CD4-positive, alpha-beta T cell treated with Interleukin-4 for 1 hour (primary cell): ENCODE results near the gene OR6J1.
"Not testable (repeated sequence)": the region's sequence is repeated elsewhere in the genome, so short reads cannot be mapped to it uniquely, and the experiment has no call there.

Source experiments
- DNase-seq, 2 donors: peaks; one replicate each; pipeline ENCODE4 v3.0.0-alpha.2; 2020 to 2022

OR6J1 gene

GRCh38 chr14:22650046-22650739 lies 6.0 kb upstream of the OR6J1 start:
- no peak for DNase-seq

GRCh38 chr14:22648506-22648905 lies 4.4 kb upstream of the OR6J1 start:
- DNase-seq, result no peak

GRCh38 chr14:22646570-22647254 lies 2.6 kb upstream of the OR6J1 start:
- DNase-seq, result no peak

- no peak for DNase-seq
Observed at GRCh38 chr14:22641846-22642245, 2.3 kb downstream of the OR6J1 start.

- no peak for DNase-seq
Observed at GRCh38 chr14:22640192-22640591, 4.0 kb downstream of the OR6J1 start.

GRCh38 chr14:22635980-22636379 lies 8.2 kb downstream of the OR6J1 start:
- DNase-seq, result not testable (repeated sequence)

GRCh38 chr14:22634233-22634900 lies 9.8 kb downstream of the OR6J1 start:
- no peak for DNase-seq

- DNase-seq, result no peak
Observed at GRCh38 chr14:22630486-22630885, 13.7 kb downstream of the OR6J1 start.

GRCh38 chr14:22630066-22630465 lies 14.1 kb downstream of the OR6J1 start:
- no peak for DNase-seq

- no peak for DNase-seq
Observed at GRCh38 chr14:22629361-22629760, 14.8 kb downstream of the OR6J1 start.

GRCh38 chr14:22627506-22628263 lies 16.5 kb downstream of the OR6J1 start:
- DNase-seq, result no peak

GRCh38 chr14:22626590-22626989 lies 17.6 kb downstream of the OR6J1 start:
- DNase-seq, result no peak

- DNase-seq, result no peak
Observed at GRCh38 chr14:22623047-22623446, 21.1 kb downstream of the OR6J1 start.

GRCh38 chr14:22622255-22622654 lies 21.9 kb downstream of the OR6J1 start:
- no peak for DNase-seq

- DNase-seq, result not testable (repeated sequence)
Observed at GRCh38 chr14:22615765-22616164, 28.4 kb downstream of the OR6J1 start.

GRCh38 chr14:22614240-22614799 lies 29.8 kb downstream of the OR6J1 start:
- no peak for DNase-seq

GRCh38 chr14:22613736-22614239 lies 30.4 kb downstream of the OR6J1 start:
- no peak for DNase-seq

GRCh38 chr14:22613106-22613695 lies 31.0 kb downstream of the OR6J1 start:
- DNase-seq, result no peak

- DNase-seq, result no peak
Observed at GRCh38 chr14:22610931-22611330, 33.2 kb downstream of the OR6J1 start.

- DNase-seq, result no peak
Observed at GRCh38 chr14:22607291-22607690, 36.9 kb downstream of the OR6J1 start.

GRCh38 chr14:22606380-22606779 lies 37.8 kb downstream of the OR6J1 start:
- no peak for DNase-seq

GRCh38 chr14:22602862-22603261 lies 41.3 kb downstream of the OR6J1 start:
- DNase-seq, result no peak
